Lower leg skin (tissue), 4 donors: ENCODE data around the gene JAKMIP2. TPM values are rescaled to one million over a fixed set of nuclear protein-coding genes. Genes with fewer than 3 reads are reported as not detected.

Experiments
- DNase-seq, 2 donors: peaks; one replicate each; pipeline ENCODE4 v3.0.0-alpha.2; 2019; ENCODE audit warnings: low spot score in 2 of 2
- H3K4me3 ChIP-seq: fragments of 200-600 bp; sonication (generic); 2 replicates; pipeline ENCODE4 v1.5.1; 2017; ENCODE audit warnings: mild to moderate bottlenecking, low read depth; ENCODE audit not compliant: poor library complexity, severe bottlenecking
- POLR2A ChIP-seq, 2 donors: fragments of 450-650 bp; IDR thresholded peaks; one replicate each; pipeline ENCODE4 v1.6.1; 2016 to 2017; ENCODE audit warnings: antibody characterized with exemption in 2 of 2, mild to moderate bottlenecking in 1 of 2, moderate library complexity in 1 of 2
- WGBS, 2 donors: methylation state at CpG; one replicate each; pipeline ENCODE4 v1.1.5; 2018; 5-methylcytosine and 5-hydroxymethylcytosine counted together
- intact Hi-C: fragments of 100-400 bp; cut with DNase I; formaldehyde crosslinking; loops from one replicate; pipeline ENCODE4 v1.15.0; 2023; ENCODE audit warnings: low total_unique reads
- total RNA-seq, 4 donors: library from RNA; depleted of rRNA; stranded (reverse); fragments of >200 nt; gene quantifications; one replicate each; pipeline ENCODE4 v1.1.0, GENCODE V29; 2016
- TF ChIP-seq, protein P1 (sequence below), 3 donors: fragments of 450-650 bp; IDR thresholded peaks; one replicate each; pipeline ENCODE4 v1.5.1; 2016; ENCODE audit warnings: antibody characterized with exemption in 3 of 3, mild to moderate bottlenecking in 3 of 3, moderate library complexity in 2 of 3

JAKMIP2 gene
- total RNA-seq, 4 donors from 2014 or later, result 0.23 to 0.34 (median 0.23) TPM; not detected in 1

DNA sequence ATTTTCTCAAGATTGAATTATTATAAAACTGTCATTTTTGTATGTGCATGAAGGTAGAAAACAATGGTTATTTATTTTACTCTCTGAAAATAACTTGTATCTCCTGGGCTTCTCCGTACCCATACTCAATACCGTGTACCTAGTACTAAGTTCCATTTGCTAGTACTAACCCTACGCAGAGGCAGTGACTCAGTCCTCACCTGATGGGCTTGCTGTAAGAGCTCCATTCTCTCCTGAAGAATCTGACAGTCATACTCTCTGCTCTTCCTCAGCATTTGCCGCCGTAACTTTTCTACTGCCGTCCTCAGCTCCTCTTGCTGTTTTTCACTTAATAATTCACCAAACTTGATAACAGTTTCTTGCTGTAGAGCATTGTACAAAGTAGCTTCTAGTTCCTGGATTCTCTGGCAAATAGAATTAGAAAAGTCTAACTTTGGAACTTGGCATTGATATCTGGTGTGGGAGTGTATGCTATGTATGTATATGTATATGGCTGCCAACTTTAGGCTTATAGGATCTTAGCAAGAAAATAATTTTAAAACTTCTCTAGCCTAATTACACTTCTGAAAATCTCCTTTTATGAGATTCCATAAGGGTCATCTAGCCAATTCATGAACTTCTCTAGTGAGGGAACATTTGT lies 164.7 kb downstream of the JAKMIP2 start:
- no peak for DNase-seq
- intact Hi-C loops, result no loop called here
- H3K4me3 ChIP-seq, result no peak overlapping the region
- 88 to 92% methylated on average over 6 of the region's 6 CpGs for WGBS, 2 donors
- TF ChIP-seq POLR2A (IDR thresholded peaks at IDR 0.05), result no peak
- TF ChIP-seq, protein P1, sequence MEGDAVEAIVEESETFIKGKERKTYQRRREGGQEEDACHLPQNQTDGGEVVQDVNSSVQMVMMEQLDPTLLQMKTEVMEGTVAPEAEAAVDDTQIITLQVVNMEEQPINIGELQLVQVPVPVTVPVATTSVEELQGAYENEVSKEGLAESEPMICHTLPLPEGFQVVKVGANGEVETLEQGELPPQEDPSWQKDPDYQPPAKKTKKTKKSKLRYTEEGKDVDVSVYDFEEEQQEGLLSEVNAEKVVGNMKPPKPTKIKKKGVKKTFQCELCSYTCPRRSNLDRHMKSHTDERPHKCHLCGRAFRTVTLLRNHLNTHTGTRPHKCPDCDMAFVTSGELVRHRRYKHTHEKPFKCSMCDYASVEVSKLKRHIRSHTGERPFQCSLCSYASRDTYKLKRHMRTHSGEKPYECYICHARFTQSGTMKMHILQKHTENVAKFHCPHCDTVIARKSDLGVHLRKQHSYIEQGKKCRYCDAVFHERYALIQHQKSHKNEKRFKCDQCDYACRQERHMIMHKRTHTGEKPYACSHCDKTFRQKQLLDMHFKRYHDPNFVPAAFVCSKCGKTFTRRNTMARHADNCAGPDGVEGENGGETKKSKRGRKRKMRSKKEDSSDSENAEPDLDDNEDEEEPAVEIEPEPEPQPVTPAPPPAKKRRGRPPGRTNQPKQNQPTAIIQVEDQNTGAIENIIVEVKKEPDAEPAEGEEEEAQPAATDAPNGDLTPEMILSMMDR (IDR thresholded peaks at IDR 0.05), result no peak

DNA sequence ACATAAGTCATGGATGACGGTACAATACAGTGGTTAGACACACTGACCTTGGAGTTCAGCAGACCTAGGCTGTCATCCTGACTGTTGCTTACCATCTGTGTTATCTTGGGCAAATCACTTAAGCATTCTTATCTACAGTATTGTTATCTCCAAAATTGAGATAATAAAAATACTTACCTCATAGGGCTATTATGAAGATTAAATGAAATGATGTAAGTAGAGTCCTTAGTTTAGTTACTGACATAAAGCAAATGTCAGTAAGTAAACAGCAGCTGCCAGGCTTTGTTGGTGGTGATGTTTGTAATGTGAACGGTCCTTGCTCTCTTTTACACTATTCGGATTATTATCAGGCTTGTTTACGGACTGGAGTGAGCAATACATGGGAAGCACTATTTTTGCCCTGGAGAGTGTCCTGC lies 165.3 kb downstream of the JAKMIP2 start:
- intact Hi-C loops, result no loop called here
- no peak overlapping the region for H3K4me3 ChIP-seq
- TF ChIP-seq, protein P1 (IDR thresholded peaks at IDR 0.05), result no peak
- TF ChIP-seq POLR2A (IDR thresholded peaks at IDR 0.05), result no peak
- WGBS, 2 donors, result 87 to 93% methylated on average over 4 of the region's 4 CpGs
- no peak for DNase-seq

DNA sequence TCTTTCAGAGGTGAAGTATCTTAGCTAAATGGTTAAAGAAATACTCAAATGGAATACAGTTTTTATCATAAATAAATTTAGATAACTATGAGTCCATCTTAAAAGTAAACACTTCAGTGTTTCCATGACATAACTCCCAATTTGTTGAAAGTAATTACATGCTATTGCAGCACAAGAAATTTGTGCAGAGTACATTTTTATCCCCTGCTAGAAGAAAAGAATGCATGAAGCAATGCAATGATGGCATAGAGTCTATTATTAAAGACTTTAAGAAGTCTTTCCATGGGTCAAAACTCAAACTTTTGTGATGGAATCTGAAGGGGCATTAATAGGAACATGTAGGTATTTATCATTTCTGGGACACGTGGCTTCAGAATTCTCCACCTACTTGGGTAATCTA lies 166.1 kb downstream of the JAKMIP2 start:
- TF ChIP-seq, protein P1 (IDR thresholded peaks at IDR 0.05), result no peak
- no peak overlapping the region for H3K4me3 ChIP-seq
- intact Hi-C loops, result no loop called here
- WGBS, 2 donors, result 65 to 85% methylated on average over 1 of the region's 1 CpG
- DNase-seq, result no peak

DNA sequence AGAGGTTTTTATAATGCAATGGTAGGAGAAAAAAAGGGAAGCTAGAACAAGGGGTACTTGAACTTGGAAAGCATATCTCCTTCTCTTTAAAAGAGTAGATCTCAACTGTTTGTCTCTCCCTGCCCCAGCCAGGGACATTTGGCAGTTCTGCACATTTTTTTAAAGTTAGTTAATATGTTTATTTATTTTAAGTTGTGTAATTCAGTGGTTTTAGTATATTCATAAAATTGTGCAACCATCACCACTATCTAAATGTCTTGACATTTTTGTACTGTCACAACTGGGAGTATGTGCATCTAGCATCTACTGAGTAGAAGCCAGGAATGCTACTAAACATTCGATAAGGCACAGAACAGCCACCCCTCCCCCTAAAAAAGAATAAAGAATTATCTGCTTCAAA lies 169.2 kb downstream of the JAKMIP2 start:
- intact Hi-C loops, result no loop called here
- TF ChIP-seq, protein P1 (IDR thresholded peaks at IDR 0.05), result no peak
- no peak for TF ChIP-seq POLR2A (IDR thresholded peaks at IDR 0.05)
- no peak for DNase-seq
- H3K4me3 ChIP-seq, result no peak overlapping the region
- WGBS, 2 donors, result 66 to 86% methylated on average over 1 of the region's 1 CpG

DNA sequence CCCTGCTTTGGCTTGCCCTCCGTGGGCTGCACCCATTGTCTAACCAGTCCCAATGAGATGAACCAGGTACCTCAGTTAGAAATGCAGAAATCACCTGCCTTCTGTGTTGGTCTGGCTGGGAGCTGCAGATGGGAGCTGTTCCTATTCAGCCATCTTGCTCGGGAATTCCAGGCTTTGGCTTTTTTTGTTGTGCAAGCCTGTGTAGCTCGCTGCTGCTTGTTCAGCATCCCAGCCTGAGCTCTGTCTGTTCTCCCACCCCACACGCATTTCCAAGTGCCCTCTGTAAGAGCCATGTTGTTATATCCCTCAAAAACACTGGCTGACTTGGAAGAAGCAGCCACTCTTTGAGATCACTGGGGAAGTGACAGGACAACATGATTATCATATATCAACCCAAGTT lies 171.0 kb downstream of the JAKMIP2 start:
- no peak overlapping the region for H3K4me3 ChIP-seq
- TF ChIP-seq POLR2A (IDR thresholded peaks at IDR 0.05), result no peak
- TF ChIP-seq, protein P1 (IDR thresholded peaks at IDR 0.05), result no peak
- intact Hi-C loops, result no loop called here
- WGBS, 2 donors, result 65 to 78% methylated on average over 4 of the region's 4 CpGs
- no peak for DNase-seq

DNA sequence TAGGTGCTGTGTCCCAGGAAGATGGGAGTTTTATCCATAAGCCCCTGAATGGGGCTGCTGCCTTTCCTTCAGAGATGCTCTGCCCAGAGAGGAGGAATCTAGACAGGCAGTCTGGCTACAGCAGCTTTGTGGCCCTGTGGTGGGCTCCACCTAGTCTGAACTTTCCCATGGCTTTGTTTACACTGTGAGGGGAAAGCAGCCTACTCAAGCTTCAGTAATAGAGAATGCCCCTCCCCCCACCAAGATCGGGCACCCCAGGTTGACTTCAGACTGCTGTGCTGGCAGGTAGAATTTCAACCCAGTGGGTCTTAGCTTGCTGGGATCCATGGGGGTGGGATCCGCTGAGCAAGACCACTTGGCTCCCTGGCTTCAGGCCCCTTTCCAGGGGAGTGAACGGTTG lies 171.7 kb downstream of the JAKMIP2 start:
- intact Hi-C loops, result no loop called here
- TF ChIP-seq, protein P1 (IDR thresholded peaks at IDR 0.05), result no peak
- TF ChIP-seq POLR2A (IDR thresholded peaks at IDR 0.05), result no peak
- H3K4me3 ChIP-seq, result no peak overlapping the region
- no peak for DNase-seq
- WGBS, 2 donors, result 84 to 91% methylated on average over 3 of the region's 3 CpGs
